ENCODE data around the gene SLC12A7. TPM values are rescaled to one million over a fixed set of nuclear protein-coding genes. Genes with fewer than 3 reads are reported as not detected.

The SLC12A7 gene
- total RNA-seq, 1 donor from 2014 or later: 147 TPM

DNA sequence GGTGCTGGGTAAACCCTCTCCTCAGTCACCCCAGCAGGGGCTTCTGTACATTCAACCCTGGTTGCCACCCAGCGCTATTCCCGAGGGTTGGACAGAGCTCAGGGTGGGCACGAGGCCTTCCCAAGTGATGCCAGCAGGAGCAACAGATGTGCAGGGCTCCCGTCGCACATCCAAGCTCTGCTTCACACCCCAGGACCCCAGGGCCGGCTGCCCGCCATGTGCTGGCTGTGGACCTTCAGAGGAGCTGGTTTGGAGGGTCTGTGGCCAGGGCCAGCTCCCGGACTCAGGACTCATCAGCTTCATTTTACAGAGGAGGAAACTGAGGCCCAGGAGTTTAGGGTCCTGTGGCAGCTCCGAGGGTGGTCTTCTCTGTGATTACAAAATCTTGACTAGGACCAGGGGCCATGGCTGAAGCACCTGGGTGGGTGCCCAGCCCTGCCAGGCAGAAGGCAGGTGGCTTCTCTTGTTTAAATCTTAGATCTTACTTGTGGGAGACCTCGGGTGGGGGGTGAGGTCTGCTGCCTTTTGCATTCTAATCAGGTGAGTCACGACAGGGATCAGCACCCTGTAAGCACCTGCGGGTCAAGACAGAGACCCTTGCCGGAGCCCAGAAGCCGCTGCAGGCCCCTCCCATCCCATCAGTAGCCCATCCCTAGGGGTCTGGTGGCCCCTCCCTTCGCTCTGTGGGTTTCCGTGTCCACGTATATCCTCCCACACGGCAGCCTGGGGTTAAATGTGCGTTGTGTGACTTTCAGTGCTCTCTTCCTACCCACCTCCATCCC lies 2.1 kb upstream of the SLC12A7 start:
- Mint-ChIP-seq H3K4me1 (ENCODE audit: low read depth, unreplicated experiment) (peaks cover 3% of the 10 kb centered on the region), H3K27me3 (ENCODE audit: unreplicated experiment) (peaks cover 2% of the 10 kb centered on the region), H3K9me3 (ENCODE audit: unreplicated experiment) (peaks cover 2% of the 10 kb centered on the region), H3K4me3 (ENCODE audit: unreplicated experiment) (no peak overlapping the region), H3K36me3 (ENCODE audit: unreplicated experiment) (no peaks in the 10 kb centered on the region), H3K27ac (ENCODE audit: unreplicated experiment) (no peak overlapping the region)
- DNase-seq: no peak
- TF ChIP-seq, protein P1, sequence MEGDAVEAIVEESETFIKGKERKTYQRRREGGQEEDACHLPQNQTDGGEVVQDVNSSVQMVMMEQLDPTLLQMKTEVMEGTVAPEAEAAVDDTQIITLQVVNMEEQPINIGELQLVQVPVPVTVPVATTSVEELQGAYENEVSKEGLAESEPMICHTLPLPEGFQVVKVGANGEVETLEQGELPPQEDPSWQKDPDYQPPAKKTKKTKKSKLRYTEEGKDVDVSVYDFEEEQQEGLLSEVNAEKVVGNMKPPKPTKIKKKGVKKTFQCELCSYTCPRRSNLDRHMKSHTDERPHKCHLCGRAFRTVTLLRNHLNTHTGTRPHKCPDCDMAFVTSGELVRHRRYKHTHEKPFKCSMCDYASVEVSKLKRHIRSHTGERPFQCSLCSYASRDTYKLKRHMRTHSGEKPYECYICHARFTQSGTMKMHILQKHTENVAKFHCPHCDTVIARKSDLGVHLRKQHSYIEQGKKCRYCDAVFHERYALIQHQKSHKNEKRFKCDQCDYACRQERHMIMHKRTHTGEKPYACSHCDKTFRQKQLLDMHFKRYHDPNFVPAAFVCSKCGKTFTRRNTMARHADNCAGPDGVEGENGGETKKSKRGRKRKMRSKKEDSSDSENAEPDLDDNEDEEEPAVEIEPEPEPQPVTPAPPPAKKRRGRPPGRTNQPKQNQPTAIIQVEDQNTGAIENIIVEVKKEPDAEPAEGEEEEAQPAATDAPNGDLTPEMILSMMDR (IDR thresholded peaks at IDR 0.05; ENCODE audit: partially characterized antibody, unreplicated experiment): no peak

DNA sequence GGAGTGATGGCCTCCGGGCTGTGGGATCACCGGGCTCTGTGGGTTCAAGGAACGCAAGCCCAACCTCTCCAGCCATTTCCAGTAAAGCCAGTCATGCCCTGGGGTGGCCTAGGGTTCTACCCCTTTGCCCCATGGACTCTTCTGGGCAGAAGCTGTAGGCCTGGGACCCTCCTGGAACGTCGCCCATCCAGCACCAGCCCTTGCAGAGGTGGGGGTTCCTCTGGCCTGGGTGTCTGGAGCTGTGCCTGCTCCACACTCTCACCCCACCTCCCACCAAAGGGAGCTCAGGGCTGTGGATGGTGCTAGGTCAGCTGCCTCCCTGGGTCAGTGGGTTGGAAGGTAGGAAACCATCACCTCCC lies 1.4 kb upstream of the SLC12A7 start:
- Mint-ChIP-seq H3K9me3 (ENCODE audit: unreplicated experiment) (peaks cover 3% of the 10 kb centered on the region), H3K27ac (ENCODE audit: unreplicated experiment) (no peak overlapping the region), H3K4me1 (ENCODE audit: low read depth, unreplicated experiment) (peaks cover 3% of the 10 kb centered on the region), H3K27me3 (ENCODE audit: unreplicated experiment) (peaks cover 3% of the 10 kb centered on the region), H3K4me3 (ENCODE audit: unreplicated experiment) (no peak overlapping the region), H3K36me3 (ENCODE audit: unreplicated experiment) (no peaks in the 10 kb centered on the region)
- TF ChIP-seq, protein P1 (IDR thresholded peaks at IDR 0.05; ENCODE audit: partially characterized antibody, unreplicated experiment): no peak
- no peak for DNase-seq

DNA sequence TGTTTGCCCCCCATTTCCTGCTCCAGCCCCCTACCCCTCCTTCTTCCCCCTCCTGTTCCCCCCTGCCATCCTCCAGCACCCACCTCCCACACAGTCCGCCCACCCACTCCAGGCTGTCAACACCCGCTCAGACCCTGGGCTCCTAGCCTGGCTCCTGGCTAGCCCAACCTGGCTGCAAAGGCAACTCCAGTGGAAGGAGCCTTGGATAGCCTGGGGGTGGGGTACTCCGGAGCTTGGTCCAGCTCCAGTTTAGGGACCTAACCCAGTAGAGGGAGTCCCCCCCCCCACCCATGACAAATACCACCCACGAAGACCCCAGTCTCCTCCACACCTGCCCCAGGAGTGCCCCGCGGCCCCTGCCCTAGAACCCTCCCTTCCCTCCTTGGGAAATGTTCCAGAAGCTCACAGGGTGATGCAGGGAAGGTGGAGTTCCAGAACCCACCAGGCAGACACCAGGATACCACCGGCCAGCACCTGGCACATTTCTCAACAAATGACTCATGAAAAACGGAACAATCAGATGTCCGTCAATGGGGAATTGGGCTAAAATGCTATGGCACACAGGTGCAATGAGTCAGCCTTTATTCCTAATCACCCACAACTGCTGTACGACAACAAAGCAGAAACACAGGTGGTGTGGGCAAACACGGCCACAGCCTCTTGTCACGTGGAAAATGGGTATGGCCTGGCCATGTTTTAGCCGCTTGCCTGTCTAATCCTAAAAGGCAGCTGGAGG lies 901 bp upstream of the SLC12A7 start:
- H3K4me3 Mint-ChIP-seq (ENCODE audit: unreplicated experiment): no peak overlapping the region
- DNase-seq: no peak
- TF ChIP-seq, protein P1 (IDR thresholded peaks at IDR 0.05; ENCODE audit: partially characterized antibody, unreplicated experiment): no peak
- H3K9me3 Mint-ChIP-seq (ENCODE audit: unreplicated experiment): peaks cover 1% of the 10 kb centered on the region
- H3K27me3 Mint-ChIP-seq (ENCODE audit: unreplicated experiment): peaks cover 1% of the 10 kb centered on the region
- H3K36me3 Mint-ChIP-seq (ENCODE audit: unreplicated experiment): no peaks in the 10 kb centered on the region
- peaks cover under 1% of the 10 kb centered on the region for H3K4me1 Mint-ChIP-seq (ENCODE audit: low read depth, unreplicated experiment)
- H3K27ac Mint-ChIP-seq (ENCODE audit: unreplicated experiment): no peak overlapping the region

DNA sequence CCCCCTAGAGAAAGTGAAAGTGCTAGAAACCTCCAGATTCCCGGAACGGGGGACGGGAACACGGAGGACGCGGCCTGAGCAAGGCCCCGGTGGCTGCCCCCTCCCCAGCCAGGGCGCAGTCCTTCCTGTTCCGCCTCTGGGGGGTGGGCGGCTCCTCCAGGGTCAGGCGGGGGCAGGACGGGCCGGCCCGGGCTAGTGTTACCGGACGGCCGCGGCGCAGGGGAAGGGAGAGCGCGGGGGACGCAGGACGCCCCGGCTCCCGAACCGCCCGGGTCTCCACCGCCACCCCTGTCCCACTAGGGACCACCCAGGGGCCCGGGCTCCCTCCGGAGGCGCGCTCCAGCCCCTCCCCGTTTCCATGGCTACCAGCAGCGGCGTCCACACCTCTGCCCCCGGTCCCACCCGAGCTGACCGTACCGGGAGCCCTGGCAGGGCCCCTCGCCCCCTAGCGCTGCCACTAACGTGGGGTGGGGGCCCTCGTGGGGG lies 579 bp downstream of the SLC12A7 start:
- Mint-ChIP-seq H3K27ac (ENCODE audit: unreplicated experiment) (no peak overlapping the region), H3K36me3 (ENCODE audit: unreplicated experiment) (no peaks in the 10 kb centered on the region), H3K27me3 (ENCODE audit: unreplicated experiment) (peaks cover 1% of the 10 kb centered on the region), H3K4me1 (ENCODE audit: low read depth, unreplicated experiment) (peaks cover 12% of the 10 kb centered on the region), H3K9me3 (ENCODE audit: unreplicated experiment) (peaks cover 1% of the 10 kb centered on the region), H3K4me3 (ENCODE audit: unreplicated experiment) (peak overlapping the region; percentile 82)
- TF ChIP-seq, protein P1 (IDR thresholded peaks at IDR 0.05; ENCODE audit: partially characterized antibody, unreplicated experiment): no peak
- no peak for DNase-seq
